GM21825 (cell line): ENCODE measurements around the gene LHX6.

Experiments used
- ATAC-seq: cut with Tn5 transposase; IDR thresholded peaks from one replicate; pipeline ENCODE4 v1.9.1; 2021; ENCODE audit warnings: mild to moderate bottlenecking, moderate library complexity; ENCODE audit not compliant: unreplicated experiment

The LHX6 gene

DNA sequence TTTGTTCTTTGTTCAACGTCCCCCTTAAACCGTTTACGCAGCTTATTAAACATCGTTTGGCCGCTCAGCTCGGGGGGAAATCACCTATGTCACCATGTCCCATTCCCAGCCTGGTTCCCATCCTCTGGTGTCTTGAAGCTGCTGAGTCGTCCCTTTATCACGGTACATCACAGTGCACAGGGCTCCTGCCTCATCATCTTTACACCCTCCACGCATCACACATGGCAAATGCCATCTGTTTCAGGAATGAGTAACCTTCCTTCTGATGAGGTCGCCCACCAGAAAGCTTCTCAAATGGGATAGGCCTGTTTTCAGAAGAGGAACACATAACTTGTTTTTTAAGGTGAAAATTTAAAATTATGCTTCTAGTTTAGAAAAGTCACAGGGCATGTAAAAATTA is 7.9 kb upstream of the LHX6 start:
- no peak for ATAC-seq

DNA sequence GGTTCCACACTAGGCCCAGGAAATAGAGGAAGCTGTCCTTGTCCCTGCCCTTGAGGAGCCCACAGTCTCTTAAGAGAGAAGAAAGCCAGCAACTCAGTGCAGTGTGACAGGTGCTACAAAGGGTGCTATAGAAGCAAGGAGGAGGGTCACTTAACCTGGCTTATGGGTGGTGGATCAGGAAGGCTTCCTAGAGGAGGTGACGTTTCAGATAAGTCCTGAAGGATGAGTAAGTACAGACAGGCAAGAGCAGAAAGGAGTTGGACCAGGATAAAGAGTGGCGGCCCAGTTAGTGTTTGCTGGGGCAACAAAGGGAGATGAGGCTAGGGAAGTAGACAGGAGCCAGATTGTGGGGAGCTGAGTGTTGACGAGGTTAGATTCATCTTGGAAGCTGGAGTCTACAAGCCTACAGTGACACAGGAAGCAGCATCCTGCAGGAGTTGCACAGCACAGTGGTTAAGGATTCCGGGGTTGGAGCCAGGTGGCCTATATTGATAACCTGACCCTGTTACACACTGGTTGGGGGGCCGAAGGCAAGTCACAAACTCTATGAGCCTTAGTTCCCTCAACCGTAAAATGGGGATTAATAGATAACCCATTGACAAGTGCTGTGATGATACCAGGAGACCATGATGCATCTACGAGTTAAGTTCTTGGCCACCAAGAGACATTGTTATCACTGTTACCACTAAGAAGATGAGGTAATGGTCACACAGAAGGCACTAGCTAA is 5.4 kb upstream of the LHX6 start:
- ATAC-seq = no peak

DNA sequence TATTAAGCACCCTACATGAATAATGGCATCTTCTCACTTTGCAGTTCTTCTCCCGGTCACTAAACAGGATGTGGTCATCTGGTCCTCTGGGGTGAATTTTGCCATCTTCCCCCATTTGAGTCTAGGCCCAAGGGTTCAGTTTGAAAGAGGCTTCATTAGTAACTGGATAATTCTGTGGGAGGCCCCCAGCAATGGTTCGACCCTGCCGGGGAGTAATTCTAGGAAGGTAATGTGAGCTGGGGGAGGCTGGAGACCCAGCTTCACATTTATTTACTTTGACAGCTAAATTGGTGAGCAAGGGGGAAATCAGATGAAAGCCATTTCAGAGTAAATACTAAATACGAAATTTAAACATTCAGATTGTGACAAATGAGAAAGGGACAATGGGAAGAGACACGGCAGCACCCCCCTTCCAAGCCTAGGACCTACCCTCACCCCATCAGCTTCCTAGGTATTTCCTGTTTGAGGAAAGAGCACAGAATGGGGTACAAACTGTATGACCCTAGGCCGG is 4.1 kb upstream of the LHX6 start:
- ATAC-seq = no peak

DNA sequence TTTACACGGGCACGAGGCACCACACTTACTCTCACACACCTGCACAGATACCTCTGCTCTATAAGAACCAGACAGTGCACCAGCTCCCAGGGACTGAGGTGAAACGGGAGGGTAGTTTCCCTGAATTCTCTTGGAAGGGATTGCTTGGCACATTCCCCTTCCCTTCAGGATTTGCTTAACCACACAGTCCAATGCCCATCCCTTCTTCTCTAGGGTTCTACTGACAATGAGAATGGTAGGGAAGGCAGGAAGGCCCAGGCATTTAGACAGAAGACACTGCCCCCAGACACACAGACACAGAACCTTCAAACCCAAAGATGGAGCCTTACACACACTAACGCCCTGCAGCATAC is 704 bp upstream of the LHX6 start:
- ATAC-seq = no peak

DNA sequence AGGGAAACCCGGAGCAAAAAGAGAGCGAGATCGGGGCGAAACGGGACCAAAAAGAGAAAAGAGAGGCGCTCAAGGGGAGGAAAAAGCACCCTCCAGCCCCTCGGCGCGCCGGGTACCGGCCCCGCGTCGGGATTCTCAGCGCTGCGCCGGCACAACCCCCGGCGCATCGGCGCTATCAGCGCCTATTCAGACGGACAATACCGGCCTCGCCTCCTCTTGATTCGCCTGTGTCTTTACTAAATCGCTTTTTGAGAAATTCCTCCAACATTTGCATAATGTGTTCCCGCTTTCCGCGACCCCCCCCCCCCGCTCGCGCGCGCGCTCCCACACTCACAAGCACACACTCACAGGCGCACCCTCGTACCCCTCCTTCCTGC is 578 bp downstream of the LHX6 start:
- ATAC-seq = no peak

DNA sequence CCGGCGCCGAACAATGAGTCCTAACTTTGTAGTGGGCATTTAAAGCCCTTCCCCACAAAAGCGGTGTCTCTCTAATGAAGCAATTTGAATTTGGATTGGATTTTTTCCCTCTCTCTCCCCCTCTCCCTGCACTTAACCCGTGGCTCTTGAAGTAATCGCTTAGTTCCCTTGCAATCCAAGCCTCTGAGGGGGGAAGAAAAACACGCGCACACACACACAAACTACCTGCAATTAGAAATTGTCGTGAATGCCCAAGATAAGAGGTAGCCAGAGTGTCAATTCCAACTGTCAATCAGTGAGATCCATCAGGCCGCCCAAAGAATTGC is 1.2 kb downstream of the LHX6 start:
- no peak for ATAC-seq

DNA sequence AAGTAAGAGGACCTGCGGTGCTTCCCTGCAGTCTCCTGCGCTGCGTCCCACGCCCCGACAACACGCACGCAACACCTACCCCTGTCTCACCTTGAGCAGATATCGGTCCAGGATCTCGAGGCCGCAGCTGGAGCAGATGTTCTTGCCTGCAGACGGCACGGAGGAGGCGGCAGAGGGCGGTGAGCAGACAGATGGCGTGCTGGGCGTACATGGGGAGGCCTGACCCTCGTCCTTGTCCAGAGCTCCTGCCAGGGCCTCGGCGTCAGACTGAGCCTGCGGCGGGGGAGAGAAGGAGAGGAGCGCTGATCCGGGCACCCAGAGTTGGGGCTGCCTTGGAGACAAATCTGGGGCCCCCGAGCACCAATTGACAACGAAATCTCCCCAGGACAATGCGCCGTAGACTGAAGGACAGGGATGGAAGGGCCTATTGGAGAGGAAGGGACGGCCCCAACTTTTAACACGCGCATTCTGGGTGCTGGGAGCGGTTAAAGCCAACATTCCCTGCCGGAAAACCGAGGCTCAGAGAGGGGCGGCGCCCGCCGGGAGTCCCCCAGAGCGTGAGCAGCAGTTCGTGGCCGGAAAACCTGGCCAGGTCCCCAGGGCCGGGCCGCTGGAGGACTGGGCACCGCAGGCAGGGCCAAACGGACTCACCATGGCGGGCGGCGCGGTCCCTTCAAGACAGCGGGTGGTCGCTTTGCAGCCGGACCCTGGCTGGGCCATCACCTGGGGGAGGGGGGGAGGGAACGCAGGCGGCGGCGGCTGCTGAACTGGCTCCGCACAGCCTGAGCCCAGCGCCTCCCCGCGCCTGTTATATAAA is 1.8 kb downstream of the LHX6 start:
- no peak for ATAC-seq

DNA sequence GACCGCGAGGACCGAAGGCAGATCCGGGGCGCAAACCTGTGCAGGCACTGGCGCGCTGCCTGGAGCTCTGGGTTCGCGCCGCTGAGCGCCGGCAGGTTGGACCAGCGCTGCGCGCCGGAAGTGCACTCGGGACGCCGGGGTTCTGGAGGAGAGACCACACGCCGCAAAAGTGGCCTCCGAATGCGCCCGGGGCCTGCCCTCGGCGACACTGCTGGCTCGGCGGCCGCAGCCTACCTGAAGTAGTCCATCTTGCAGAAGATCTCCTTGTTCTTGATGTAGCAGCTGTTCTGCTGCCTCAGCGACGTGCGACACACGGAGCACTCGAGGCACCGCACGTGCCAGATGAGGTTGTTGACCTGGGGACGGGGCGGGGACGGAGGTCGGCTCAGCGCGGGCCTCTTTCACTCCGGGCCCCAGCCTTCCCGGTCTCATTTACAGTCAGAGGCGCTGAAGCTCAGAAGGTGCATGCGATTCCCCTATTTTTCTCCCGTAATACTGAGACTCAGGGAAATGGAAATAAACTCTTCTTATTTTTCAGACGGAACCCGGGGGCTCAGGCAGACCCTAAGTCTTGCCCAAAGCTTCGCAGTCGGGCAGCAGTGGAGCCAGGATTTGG is 2.5 kb downstream of the LHX6 start:
- no peak for ATAC-seq

DNA sequence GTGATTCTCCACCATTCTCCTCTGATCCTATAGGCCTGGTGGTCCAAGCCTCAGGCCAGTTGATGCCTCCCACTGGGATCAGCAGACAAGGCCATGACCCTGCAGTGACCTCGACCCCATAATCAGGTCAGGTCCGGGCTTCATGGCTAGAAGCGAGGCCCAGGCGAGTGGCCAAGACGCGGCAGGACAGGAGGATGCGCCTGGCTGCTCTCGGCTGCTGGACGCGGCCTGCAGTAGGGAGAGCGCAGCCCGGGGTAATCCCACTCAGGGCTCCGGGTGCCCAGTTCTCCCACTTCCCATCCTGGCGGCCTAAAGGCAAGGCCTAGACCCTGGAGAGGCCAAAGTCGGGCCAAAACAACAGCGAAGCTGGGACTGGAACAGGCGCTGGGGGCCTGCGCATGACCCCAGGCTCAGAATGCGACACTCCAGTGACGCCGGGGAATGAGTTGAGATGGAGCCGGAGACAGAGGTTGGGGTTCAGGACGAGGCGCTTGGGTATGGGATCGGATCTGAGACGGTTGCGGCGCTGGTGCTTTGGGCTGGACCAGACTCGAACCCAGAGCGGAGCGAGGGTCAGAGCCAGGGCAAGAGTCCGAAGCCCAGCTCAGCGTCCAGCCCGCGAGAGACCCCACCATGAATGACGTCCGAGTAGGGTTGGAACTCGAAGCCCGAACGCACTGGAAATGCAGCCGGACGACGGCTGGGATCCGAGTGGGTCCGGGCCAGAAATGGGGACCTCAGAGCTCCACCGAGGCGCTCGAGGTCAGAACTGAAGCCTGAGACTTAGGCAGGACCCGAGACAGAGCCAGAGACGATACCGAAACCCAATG is 3.2 kb downstream of the LHX6 start:
- no peak for ATAC-seq

DNA sequence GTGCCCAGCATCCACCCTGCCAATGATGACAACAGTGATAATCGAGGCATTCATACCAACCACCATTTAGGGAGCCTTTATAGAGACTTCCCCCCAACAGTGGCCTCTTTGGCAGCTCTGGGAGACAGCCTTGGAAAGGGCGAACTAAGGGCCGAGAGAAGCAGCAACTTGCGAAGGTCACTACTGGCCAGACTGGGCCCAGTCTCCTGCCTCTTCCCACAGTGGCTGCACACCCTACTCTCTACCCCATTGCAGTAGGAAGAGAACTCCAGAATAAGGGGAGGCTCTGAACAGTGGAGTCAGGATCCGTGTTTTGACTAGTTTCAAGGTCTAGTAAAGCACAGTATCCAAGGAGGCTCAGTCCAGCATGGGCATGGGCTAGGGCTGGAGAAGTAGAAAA is 5.3 kb downstream of the LHX6 start:
- ATAC-seq = no peak

DNA sequence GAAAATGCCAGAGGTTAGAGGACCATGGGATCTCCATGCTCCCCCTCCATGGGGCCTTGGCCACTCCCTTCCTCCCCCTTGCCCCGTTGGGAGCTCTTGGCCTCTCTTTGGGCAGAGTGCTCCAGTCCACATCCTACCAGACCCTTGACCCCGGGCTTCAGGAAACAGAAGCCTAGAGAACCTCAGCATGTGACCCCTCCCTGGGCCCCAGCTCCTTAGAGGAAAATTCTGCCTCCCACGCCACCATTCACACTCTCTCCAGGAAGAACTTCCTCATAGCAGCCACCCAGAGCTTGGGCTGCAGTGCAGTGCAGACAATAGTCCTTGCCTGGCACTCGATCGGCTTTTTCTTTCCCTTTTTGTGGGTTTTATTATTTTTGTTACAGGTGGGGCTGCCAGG is 6.0 kb downstream of the LHX6 start:
- ATAC-seq = no peak

DNA sequence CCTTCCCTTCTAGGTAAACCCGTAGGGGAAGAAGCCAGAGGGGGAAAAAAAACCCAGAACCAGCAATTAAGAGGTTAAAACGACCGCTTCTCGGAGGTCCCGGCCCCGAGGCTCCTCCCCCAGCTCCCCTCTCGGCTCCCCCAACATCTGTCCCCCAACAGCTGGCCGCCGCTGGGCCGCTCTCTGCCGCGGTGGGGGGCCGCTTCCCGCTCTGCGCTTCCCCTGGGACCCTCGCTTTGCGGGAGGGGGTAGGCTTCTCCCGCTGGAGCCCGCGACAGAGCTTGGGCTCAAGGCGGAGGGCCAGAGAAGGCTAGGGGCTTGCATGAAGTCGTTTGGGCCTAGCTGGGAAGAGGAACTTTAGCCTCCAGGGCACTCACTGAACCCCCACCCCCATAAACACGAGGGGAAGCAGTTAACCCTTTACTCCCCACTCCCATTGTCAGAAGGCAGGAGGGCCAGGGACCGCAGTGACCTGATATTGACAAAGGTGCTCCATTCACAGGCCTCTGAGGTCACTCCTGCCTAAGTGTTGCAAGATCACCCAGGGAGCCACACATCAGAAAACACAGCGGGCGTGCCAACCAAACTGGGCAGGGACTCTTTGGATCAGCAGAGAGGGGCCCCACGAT is 7.5 kb downstream of the LHX6 start:
- no peak for ATAC-seq

DNA sequence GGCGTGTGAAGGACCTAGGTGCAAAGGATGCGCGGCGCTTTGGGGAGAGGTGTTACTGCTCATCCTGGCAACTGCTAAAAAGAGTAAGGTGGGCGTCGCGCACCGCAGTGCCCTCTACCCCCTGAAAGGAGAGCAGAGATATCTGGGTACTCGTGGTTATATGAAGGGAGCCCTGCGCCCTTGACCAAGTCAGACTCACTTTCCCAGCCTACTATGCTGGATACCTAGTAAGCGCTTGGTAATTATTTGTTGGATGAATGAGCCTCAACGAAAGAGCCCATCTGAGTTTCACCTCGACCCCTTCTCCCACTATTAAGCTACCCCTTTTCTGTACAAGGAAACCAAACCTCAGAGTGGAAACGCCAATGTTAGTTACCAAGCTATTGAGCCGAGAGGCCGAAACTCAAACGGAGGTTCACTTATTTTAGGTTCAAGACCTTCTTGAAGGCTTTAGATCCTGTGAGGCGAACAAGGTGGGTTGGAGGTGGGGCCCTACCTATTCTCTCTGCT is 8.0 kb downstream of the LHX6 start:
- ATAC-seq = no peak

DNA sequence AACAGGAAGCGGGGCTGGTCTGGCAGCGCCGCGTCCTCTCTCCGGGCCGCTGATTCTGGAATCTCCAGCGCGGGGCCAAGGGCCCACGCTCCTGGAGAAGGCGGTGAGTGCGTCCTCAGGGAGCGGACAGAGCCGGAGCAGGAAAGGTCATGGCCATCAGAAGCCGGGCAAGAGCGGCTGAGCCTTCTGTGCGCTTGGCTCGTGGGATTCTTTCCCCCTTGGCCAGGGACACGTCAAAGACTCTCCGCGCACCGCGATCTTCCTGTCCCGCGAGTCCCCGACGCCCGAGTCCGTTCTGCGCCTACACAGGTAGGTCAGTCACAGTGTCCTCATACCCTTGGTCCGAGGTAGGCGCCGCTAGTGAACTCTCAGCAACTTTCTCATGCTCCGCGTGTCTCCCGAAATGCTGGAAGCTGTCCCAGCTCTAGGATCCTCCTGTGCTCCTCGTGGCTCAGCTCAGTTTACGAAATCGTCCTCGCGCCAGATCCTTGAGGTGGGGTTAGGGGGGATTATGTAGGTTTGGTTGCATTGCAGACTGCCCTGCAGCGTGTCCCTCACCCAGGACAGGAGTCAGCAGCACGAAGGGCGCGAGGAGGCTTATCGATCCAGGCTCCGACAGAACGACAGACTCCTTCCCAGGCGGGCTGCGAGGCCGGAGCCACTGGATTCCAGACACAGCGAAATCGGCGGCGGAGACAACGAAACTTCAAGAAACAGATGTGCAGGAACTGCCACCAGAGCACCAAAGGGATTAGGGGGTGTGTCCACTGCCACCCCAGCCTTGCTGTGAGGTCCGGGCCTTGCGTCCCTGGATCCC is 8.7 kb downstream of the LHX6 start:
- ATAC-seq = no peak

DNA sequence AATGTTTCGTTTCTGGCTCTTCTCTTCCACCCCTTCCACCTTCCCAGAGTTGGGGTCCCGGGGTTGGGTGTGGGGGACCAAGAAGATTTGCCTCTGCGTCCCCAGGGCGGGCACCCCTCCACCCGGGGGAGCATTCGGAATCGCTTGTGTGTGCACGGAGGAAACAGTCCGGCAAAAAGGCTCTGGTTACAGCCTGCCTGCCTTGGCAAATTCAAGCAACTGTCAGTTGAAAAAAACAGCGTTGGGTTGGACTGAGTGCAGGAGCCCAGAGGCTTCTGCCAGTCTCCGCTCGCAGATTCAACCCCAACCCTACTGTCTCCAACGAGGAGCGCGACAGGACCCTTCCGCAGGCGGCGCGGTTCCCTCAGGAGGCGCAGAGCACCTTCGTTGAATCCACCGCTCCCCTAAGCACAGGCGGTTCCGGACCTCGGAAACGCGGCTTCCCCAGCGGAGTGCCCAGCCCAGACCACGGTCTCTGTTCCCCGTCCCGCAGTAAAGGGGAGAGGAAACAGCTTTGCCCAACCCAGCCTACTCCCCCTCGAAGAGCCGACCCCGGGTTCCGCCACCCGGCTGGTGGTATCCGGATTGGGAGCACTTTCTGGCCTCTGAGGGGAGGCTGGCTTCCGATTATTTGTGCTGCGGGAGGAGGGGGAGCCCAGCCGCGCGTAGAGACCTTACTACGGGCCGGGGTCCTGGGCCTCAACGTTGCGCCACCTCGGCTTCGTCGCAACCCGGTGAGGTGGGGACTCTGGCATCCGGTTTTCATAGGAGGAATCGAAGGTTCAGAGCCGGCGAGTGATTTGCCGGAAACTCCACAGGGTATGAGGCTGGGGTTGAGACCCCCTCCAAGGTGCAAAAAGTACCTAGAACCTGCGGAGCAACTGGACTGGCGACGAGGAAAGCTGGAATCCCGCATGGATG is 9.6 kb downstream of the LHX6 start:
- no peak for ATAC-seq

DNA sequence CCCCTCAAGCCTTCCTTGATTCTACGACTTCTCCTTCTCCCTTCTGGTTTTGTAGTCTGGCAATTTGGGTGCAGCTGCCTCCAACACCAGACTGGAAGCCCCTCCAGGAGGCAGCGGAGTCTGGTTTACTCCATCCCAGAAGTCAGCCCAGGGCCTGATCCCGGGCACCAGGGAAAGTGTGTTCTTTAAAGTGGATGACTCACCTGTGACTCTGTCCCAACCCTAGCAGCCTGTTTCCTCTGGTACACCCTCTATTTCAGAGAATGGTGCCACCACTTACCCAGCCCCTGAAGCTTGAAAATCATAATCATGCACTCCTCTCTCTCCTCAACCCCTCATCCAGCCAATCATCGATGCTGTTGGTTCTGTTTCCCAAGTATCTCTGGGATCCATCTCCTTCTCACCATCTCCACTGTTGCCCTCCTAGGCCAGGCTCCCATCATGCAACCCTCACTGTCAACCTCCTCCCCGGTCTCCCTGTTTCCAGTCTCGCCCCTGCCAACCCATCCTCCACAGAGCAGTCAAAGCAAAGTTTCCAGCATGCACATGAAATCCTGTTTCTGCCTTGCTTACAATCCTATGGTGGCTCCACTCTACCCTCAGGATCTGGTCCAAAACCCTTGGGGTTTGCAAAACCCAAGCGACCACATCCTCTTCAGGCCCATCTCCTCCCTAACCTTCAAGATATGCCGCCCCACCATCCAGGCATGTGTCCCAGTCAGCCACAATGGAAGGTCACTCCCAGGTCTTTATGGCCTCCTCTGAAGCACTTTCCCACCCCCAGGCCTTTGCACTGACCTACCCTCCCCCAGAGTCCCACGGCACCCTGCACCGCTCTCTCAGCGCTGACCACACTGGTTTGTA is 10.5 kb downstream of the LHX6 start:
- ATAC-seq = no peak

DNA sequence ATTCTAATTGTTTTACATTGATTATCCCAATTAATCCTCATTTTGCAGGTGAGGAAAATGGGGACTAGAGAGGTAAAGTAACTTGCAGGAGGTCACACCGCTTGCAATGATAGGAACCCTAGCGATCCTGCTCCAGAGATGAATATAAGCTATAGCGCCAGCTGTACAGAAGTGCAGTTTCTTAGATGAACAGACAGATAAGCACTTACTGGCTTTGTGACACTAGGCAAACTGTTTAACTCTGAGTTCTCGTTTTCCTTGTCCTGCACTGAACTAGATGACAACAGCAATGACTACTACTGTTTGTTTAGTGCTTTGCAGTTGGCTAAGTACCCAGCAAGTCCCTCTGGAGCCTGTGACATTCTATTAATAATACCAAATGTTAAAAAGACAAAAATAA is 11.1 kb downstream of the LHX6 start:
- ATAC-seq = no peak
